ENCODE measurements around the gene GRK1. TPM values are rescaled to one million over a fixed set of nuclear protein-coding genes. Genes with fewer than 3 reads are reported as not detected.

GRK1 gene
- total RNA-seq, 1 donor from 2014 or later, result not detected

DNA sequence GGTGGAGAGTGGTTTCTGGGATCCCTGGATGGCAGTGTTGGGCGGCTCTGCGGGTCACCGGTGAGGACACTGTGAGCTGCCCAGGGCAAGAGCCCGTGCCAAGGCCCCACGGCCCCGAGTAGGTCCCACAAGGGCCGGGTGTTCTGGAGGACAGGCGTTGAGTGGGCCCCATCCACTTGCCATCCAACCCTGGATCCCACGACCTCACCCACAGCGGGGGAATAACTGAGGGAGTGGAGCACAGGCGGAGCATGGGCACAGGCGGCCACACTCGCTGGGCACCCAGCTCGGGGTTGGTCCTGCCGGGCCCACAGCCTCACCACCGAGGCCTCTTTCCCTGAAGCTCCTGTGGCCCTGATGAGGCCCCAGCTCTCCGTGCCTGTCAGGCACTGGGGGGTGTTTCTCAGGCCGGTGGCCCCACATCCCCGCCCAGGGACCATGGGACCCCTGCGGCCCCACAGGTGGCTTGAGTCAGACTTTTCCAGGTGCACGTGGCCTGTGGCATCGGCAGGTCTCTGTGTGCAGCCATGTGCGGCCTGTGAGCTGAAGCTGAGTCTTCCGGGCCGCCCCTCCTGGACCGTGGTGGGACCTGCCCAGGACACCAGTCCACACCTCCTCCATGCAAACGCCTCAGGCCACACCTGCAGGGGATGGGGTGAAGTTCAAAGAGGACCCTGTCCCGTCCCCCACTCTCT is 108.6 kb downstream of the GRK1 start:
- no peak for DNase-seq (ENCODE audit: low spot score)

DNA sequence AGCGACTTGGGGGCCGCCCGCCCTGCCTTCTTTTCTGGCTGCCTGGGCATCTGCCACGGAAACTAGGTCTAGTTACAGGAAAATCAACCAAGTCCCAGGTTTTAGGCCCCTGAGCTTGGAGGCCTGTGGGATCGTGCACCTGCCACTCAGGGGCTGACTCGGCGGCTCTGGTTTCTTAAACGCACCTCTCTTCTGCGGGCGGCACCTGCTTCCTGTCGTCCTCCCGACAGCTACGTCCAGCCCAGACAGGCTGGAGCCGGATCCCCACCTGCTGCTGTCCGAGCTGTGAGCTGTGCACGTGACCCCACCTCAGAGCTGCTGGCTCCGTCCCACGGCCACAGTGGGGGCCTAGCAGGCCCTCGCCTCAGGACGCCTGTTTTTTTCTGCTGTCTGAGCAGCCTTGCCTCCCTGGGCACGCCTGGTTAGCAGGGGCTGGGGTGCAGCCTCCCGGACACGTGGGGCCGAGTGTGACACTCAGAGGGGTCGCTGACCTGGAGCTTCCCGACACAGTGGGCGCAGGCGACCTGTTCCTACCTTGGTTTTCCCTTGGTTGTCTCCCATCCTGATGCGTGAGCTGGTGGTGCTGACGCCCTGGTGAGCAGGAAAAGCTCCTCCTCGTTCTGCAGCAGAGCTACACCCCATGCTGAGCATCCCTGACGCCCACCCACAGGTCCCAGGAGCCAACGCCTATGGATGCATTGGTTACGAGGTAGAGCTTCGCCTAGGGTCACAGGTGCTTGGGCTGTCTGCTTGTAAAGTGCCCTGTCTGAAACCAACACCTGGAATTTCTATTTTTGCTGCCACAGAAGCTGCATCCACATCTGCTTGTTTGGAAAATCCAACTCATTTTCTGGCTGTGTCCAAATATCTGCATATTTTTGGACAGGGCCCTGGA is 109.5 kb downstream of the GRK1 start:
- DNase-seq (ENCODE audit: low spot score), result no peak

DNA sequence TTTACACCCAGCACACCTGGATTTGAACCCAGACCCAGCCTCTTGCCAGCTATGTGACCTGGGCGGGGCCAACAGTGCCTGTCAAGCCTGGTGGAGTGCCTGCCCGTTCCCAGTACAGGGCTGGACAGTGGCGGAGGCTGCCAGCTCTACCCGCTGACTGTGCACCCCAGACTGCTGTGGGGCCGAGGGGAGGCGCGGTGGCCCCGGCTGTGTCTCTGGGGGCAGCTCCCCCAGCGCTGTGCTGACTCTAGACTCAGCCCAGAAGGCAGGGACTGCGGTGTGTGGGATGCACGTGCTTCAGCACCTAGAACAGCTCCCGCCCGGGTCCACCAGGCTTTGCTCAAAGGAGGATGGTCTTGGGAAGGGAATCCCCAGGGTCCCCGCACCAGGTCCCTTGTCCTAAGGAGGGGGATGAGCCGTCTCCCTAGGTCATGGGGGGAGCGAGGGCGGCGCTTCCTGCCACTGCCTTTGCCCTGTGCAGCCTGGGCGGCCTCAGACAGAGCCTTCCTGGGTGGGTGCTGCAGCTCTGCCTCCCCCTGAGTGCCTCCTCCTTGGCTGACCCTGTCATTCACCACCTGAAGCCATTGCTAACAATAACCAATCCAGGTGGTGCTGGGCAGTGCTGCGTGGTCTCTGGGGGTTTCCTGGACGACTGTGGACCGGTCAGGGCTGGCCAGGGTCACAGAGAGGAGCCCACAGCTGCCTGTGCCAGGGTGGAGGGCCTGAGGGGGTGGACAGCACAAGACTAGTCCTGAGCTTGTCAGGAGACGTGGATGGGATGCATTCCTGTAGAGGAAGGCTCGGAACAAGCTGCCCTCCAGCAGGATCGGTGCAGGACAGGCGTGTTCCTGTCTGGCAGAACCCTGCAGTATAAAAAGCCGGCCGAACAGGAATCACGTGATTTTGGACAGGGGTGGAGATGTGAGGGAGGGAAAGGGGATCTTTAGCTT is 110.6 kb downstream of the GRK1 start:
- DNase-seq (ENCODE audit: low spot score), result no peak

GRCh38 chr13:113781571-113781970 is 114.6 kb downstream of the GRK1 start:
- DNase-seq (ENCODE audit: low spot score), result no peak

DNA sequence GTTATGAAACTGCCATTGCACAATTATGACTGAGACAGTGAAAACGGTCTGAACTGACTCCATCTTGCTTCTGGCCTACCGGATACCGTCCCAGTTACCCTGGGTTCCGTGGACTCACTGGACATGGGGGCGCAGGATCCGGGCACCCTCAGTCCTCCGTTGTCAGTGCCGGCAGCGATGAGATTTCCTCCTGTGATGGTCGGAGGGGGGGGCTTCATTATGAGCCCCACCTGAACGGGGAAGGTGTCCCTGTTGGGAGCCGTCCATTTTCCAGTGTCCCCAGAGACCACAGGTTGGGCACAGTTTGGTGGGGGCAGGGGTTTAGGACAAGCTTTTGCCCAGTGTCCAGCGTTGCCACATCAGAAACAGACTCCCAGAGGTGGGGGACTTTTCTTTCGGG is 115.5 kb downstream of the GRK1 start:
- DNase-seq (ENCODE audit: low spot score), result no peak

DNA sequence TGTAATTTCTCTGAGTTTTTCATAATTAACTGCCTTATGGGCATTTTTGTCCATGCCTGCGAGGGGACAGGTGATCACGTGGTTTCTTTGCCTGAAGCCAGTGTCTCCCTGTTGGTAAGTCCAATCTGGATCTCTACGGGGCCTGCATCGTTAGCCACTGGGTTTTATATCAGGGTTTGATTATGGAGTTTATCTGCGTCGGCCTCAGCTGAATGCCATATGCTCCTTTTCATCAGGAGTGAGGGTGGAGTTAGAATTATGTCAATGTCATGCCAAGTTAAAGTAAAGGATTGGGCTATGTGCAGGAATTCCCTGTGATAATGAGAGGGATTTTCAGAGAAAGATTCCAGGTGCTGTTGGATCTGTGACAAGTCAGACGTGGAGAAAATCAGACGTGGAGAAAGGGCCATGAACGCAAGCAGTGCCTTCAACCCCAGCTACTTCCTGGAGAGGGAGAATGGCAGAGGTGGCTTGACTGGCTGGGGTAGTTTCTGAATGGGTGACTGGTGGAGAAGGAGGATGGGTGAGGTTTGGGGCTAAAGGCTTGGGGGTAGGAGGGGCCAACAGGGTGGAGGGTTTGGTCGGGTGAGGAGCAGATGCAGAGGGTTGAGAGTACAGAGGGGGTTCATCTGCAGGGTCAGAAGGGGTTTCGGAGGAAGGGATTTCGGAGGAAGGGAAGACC is 116.3 kb downstream of the GRK1 start:
- DNase-seq (ENCODE audit: low spot score), result no peak

- no peak for DNase-seq (ENCODE audit: low spot score)
Observed at GRCh38 chr13:113783966-113784644, 117.1 kb downstream of the GRK1 start.

GRCh38 chr13:113784645-113785024 is 117.6 kb downstream of the GRK1 start:
- no peak for DNase-seq (ENCODE audit: low spot score)

- DNase-seq (ENCODE audit: low spot score), result no peak
Observed at GRCh38 chr13:113785051-113786010, 118.3 kb downstream of the GRK1 start.

GRCh38 chr13:113786262-113786841 is 119.3 kb downstream of the GRK1 start:
- no peak for DNase-seq (ENCODE audit: low spot score)

Other genes starting within 250 kb of the GRK1 start
- 4.7 TPM for gene ADPRHL1, start 213.7 kb upstream of the GRK1 start, total RNA-seq
- 16.0 TPM for gene DCUN1D2, start 176.5 kb upstream of the GRK1 start, total RNA-seq
- gene TFDP1, start 82.5 kb upstream of the GRK1 start, total RNA-seq, result 53.4 TPM
- gene ATP4B, start 9.0 kb upstream of the GRK1 start, total RNA-seq, result not detected
- 17.0 TPM for gene TMEM255B, start 92.0 kb downstream of the GRK1 start, total RNA-seq
- 118 TPM for gene GAS6, start 196.9 kb downstream of the GRK1 start, total RNA-seq

Data from mucosa of gallbladder (tissue), 1 donor.